HG03095 (cell line): Measurements from ENCODE around the gene TMEM200B.
"Not testable (repeated sequence)": the region's sequence is repeated elsewhere in the genome, so short reads cannot be mapped to it uniquely, and the experiment has no call there.

Source experiments
- ATAC-seq: cut with Tn5 transposase; IDR thresholded peaks from one replicate; pipeline ENCODE4 v1.9.1; 2021; ENCODE audit warnings: moderate library complexity; ENCODE audit not compliant: unreplicated experiment

The TMEM200B gene

DNA sequence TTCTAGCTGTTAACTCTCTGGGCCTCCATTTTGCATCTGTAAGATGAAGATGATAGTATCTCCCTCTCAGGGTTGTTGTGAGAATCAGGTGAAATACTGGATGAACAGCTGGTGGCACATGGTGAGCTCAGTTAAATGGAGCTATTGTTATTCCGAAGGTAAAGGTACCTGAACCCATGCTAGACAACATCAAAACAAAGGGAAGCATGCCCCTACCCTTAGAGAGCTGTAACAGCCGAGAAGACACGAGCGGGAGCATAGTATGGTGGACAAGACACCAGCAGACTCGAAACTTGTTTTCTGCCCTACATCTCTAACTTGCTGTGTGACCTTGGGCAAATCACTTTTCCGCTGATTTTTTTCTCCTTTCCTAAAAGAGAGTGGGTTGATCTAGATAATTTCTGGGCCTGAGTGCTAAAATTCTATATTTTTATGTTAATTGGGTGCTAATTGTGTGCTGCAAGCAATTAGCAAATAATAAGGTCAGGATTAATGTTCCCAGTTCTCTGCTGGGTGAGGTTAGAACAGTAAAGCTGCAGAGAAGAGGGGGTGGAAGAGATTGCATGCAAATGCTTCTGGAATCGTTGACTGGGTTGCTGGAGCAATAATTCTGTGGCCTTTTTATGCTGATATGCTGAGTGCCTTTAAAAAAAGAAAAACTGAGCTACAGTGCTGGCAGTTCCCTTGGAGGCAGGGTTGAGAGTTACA lies 10.8 kb downstream of the TMEM200B start:
- no peak for ATAC-seq

DNA sequence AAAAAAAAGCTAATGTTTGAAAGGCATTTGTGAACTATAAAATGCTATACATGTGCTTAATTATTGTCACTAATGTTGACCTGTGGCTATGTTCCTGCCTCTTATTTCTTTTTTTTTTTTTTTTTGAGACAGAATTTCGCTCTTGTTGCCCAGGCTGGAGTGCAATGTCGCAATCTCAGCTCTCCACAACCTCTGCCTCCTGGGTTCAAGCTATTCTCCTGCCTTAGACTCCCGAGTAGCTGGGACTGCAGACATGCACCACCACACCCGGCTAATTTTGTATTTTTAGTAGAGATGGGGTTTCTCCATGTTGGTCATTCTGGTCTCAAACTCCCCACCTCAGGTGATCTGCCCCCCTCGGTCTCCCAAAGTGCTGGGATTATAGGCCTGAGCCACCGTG lies 15.7 kb downstream of the TMEM200B start:
- ATAC-seq = not testable (repeated sequence)

DNA sequence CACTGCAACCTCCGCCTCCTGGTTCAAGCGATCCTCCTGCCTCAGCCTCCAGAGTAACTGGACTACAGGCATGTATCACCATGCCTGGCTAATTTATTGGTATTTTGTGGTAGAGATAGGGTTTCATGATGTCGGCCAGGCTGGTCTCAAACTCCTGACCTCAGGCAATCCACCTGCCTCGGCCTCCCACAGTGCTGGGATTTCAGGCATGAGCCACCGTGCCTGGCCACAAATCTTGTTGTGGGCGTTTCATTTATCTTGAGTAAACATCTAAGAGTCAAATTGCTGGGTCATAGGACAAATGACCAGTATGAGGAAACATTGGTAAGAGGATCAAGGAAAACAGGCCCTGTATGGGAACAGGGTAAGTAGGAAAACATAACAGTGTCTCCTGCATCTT lies 17.9 kb downstream of the TMEM200B start:
- no peak for ATAC-seq

DNA sequence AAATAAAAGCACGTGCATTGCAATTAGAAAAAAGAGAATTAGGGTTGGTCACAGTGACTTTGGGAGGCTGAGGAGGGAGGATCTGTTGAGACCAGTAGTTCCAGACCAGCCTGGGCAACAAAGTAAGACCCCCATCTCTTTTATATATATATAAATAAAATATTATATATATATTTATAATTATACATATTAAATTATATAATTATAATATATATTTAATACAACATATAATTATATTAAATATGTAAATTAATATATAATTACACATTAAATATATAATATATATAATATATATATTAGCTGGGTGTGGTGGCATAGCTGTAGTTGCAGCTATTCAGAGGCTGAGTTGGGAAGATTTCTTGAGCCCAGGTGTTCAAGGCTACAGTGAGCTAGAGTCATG lies 23.2 kb downstream of the TMEM200B start:
- no peak for ATAC-seq

DNA sequence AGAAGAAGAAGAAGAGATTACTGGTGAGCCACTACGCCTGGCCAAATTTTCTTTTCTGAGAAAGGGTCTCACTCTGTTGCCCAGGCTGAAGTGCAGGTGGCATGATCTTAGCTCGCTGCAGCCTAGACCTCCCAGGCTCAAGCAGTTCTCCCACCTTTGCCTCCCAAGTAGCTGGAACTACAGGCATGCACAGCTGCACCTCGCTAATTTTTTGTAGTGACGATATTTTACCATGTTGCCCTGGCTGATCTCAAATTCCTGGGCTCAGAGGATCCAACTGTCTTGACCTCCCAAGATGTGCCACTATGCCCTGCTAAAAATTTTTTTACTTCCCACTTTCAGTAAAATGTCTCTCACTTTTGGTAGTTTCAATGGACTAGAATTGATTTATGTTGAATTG lies 24.4 kb downstream of the TMEM200B start:
- ATAC-seq = no peak

DNA sequence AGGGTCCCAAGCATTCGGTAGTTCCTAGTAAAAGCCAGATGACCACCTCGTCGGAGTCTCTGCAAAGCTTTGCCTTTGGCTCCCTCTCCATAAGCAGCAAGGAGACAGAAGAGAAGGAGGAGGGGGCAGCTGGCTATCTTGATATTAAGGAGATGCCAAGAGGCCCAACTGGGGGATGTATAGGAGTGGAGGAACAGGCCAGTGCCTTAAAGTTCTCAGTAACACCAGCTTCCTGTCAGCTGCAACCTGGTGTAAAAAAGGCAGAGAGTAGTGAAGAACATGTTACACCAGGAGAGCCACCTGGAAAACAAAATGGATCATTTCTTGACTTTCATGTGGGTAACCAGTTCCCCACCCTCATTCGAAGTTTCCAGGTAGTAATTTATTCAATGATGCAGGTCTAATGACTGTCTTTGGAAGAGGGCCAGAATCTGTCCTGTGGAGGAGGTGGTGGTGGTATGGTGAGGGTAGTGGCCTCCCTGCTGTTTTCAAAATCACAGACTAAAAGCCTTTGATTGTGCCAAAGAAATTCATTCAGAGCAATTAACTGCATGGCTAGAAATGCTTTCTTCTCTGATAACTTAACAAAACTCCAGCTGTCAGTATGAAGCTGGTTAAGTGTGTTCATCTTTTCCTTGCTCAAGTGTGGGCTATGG lies 27.3 kb downstream of the TMEM200B start:
- ATAC-seq = no peak

DNA sequence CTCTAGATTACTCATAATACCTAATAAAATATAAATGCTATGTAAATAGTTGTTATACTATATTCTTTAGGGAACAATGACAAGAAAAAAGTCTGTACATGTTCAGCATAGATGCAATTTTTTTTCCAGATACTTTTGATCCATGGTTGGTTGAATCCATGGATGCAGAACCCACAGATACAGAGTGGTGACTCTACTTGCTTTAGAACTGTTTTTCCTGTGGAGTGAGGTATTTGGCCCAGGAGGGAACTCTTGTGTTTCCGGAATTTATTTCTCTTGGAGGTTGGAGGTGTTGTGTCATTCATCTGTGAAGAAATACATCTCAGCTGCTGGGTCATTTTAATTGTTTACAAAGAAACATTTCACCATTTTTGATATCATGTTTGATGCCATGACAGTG lies 28.7 kb downstream of the TMEM200B start:
- no peak for ATAC-seq

DNA sequence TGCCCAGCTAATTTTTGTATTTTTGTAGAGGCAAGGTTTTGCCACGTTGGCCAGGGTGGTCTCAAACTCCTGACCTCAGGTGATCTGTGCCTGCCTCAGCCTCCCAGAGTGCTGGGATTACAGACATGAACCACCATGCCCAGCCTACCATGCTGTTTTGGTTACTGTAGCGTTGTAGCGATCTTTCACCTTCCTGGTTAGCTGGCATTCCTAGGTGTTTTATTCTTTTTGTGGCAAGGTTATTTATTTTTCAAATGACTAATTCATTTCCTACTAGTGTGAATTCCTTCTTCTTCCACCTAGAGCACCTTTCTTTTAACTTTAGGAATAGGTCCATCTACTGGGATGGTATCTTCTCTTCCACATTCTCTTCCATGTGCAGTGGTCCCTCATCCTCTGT lies 29.3 kb downstream of the TMEM200B start:
- ATAC-seq = no peak

DNA sequence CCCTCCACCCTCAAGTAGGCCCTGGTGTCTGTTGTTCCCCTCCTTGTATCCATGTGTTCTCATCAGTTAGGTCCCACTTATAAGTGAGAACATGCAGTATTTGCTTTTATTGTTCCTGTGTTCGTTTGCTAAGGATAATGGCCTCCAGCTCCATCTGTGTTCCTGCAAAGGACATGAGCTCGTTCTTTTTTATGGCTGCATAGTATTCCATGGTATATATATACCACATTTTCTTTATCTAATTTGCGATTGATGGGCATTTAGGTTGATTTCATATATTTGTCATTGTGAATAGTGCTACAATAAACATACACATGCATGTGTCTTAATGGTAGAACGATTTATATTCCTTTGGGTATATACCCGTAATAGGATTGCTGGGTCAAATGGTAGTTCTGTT lies 31.0 kb downstream of the TMEM200B start:
- ATAC-seq = not testable (repeated sequence)

DNA sequence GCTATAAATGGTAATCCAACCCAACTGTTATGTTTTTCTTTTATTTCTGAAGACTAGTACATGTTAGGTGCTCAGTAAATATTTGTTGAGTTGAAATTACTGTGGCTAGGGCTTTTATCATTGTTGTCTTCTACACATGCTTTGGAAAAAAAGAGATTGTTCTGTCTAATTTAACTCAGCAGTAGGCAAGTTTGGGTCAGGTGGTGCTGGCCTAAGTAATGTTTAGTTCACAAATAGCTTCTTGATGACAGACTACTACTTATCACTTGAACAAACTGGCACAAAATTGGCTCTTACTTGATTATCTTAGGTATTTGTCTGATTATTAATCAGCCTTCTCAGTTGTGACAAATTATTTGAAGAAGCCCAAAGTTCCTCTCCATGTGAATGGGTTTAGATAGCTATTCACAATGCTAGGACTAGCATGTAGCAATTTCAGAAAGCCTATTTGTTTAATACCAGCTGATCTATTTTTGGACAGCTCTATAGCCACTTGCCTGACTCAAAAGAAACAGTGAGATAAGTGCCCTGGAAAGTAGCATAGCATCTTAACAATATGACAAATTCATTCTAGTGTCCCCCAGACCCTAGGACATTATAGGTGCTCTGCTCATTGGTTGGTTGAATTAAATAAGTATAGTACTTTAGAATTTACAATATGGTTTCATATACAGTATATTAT lies 32.6 kb downstream of the TMEM200B start:
- ATAC-seq = no peak

DNA sequence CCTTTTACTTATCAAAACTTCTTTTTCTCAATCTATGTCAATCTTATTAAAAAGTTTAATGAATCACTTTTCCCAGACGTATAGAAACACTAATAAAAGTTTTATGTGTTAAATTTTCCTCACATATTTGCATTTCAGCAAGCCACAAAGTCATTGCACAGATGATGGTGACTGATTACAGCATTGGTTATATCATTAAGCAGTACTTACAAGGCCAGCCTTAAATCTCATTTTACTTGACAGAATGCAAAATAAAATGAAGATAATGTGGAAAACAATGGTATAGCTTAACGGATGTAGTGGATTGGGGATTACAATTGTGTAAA lies 39.5 kb downstream of the TMEM200B start:
- no peak for ATAC-seq

DNA sequence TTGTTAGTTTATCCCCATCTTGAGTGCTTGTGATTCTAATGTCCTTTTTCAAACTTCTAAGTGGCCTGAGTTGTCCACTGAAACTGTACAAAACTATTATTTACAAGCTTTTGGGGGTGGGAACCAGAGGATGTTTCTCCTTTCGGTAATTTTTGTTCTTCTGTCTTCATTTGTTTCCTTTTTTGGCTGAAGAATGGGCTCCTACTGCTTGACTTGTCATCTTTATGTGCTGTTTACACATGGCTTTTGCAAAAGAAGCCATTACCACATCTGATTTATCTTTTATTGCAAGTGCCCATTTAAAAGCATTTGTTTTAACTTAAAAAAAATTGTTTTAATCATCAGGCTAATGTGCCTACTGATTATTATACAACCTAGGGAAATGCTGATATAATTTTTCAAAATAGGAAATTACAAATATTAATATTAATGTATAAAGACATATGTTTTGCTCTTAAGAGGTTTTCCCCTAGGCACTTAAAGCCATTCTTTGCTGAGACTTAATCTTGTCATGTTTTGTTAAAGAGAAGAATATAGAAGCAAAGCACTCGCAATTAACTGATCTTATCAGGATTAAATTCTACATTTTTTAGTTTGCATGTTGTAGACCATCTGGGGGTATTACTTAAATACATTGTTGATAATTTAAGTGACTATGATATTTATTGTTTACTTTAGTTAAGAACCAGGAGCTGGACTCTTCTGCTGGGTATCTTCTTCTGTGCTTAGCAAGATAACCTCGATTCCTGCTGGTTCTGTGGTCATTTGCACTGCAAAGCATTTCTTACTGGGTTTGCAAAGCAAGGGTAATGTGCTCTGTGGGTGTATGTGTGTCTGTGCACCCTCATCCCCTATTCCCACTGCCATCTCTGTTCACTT lies 40.1 kb downstream of the TMEM200B start:
- no peak for ATAC-seq

DNA sequence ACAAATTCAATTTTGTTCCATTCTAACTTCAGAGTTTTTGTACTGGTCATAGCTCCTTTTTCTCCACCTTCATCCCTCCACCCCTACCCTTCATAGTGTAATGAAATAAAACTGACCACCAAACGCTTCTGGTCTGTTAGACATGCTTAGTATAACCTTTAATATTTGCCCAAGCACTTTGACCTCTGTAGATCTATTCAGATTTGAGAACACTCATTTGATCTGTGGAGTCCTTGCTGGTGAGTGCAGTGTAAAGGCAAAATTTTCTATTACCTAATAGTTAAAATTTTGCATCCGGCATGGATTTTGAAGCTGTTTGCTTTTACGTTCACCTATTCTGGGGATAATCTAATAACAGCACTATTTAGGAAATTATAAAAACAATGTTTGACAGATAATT lies 41.2 kb downstream of the TMEM200B start:
- ATAC-seq = no peak

DNA sequence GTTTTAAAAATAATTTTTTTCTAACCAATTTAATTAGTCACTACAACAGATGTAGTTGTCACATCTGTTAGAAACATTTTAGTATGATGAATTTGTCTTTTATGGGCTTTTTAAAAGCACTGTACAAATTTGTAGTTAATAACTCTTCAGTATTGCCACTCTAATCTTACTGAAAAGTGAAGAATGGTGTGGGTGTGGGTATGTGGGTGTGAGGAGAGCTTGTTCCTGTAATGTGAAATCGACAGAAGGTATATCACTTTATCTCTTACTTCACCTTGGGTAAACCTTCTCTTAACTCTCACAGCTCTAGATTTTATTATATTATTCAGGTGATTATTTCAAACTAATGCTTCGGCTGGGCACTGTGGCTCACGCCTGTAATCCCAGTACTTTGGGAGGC lies 42.5 kb downstream of the TMEM200B start:
- no peak for ATAC-seq

DNA sequence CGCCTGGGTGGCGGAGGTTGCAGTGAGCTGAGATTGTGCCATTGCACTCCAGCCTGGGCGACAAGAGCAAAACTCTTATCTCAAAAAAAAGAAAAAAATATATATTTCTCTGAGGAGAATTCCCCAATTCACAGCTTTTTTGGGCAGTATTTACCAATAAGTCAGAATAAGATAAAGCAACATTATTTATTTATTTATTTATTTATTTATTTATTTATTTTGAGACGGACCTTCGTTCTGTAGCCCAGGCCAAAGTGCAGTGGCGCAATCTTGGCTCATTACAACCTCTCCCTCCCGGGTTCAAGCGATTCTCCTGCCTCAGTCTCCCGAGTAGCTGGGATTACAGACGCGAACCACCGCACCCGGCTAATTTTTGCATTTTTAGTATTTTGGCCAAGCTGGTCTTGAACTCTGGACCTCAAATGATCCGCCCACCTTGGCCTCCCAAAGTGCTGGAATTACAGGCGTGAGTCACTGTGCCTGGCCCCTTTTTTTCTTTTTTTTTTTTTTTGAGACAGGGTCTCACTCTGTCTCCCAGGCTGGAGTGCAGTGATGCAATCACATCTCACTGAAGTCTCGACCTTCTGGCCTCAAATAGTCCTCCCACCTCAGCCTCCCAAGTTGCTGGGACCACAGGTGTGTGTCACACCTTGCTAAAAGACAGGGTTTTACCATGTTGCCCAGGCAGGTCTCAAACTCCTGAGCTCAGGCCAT lies 43.6 kb downstream of the TMEM200B start:
- not testable (repeated sequence) for ATAC-seq

DNA sequence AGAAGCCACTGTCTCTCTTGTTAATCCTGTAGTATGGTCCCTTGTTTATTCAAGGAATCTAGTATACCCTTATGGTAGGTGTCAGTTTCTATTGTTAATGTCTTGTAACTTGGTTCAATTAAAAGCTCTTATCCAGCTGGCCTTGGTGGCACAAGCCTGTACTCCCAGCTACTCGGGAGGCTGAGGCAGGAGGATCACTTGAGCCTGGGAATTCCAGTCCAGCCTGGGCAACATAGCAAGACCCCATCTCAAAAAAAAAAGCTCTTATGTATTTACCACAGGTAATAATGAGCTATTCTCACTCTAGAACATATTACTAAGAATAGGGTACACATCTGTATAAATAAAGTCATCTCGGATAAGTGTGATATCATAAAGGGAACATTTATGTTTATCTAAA lies 46.5 kb downstream of the TMEM200B start:
- no peak for ATAC-seq
